Measurements from ENCODE around the gene SLC12A8. TPM values are rescaled to one million over a fixed set of nuclear protein-coding genes. Genes with fewer than 3 reads are reported as not detected.

The SLC12A8 gene
- total RNA-seq, 2 experiments from 2014 or later: 0.36 to 0.38 TPM

GRCh38 chr3:125109536-125109925 is 103.0 kb downstream of the SLC12A8 start:
- Histone ChIP-seq H3K4me3 (ENCODE audit: low read length) (no peak overlapping the region), H3K4me1 (ENCODE audit: insufficient read depth, low read length) (no peaks in the 10 kb centered on the region), H3K27me3 (ENCODE audit: control insufficient read depth in 1 of 2, insufficient read depth in 2 of 2, low read length in 2 of 2) (no peaks in the 10 kb centered on the region), H3K36me3 (ENCODE audit: insufficient read depth, low read length) (no peaks in the 10 kb centered on the region), H3K9me3 (ENCODE audit: control insufficient read depth in 1 of 2, insufficient read depth in 1 of 2, low read length in 2 of 2) (no peaks in the 10 kb centered on the region), H3K27ac (ENCODE audit: low read depth in 1 of 2, low read length in 2 of 2) (no peak overlapping the region)
- Mint-ChIP-seq H3K27me3 (peaks cover 4% of the 10 kb centered on the region), H3K27ac (no peak overlapping the region), H3K36me3 (ENCODE audit: low read depth) (no peaks in the 10 kb centered on the region), H3K4me3 (no peak overlapping the region), H3K9me3 (no peaks in the 10 kb centered on the region), H3K4me1 (ENCODE audit: low read depth) (no peaks in the 10 kb centered on the region)
- DNase-seq (no peak), ATAC-seq (ENCODE audit: poor library complexity) (no peak)
- TF ChIP-seq CTCF (IDR thresholded peaks at IDR 0.05): no peak
- ChIA-PET POLR2A (no interaction called here), CTCF (no interaction called here)
- intact Hi-C loops (cut with DNase I, micrococcal nuclease): no loop called here

- ChIA-PET POLR2A (no interaction called here), CTCF (no interaction called here)
- Histone ChIP-seq H3K27ac (ENCODE audit: low read depth in 1 of 2, low read length in 2 of 2) (no peak overlapping the region), H3K36me3 (ENCODE audit: insufficient read depth, low read length) (no peaks in the 10 kb centered on the region), H3K4me3 (ENCODE audit: low read length) (no peak overlapping the region), H3K4me1 (ENCODE audit: insufficient read depth, low read length) (no peaks in the 10 kb centered on the region), H3K9me3 (ENCODE audit: control insufficient read depth in 1 of 2, insufficient read depth in 1 of 2, low read length in 2 of 2) (no peaks in the 10 kb centered on the region), H3K27me3 (ENCODE audit: control insufficient read depth in 1 of 2, insufficient read depth in 2 of 2, low read length in 2 of 2) (no peaks in the 10 kb centered on the region)
- Mint-ChIP-seq H3K36me3 (ENCODE audit: low read depth) (no peaks in the 10 kb centered on the region), H3K4me1 (ENCODE audit: low read depth) (no peaks in the 10 kb centered on the region), H3K27ac (no peak overlapping the region), H3K9me3 (no peaks in the 10 kb centered on the region), H3K27me3 (peaks cover 4% of the 10 kb centered on the region), H3K4me3 (no peak overlapping the region)
- TF ChIP-seq CTCF (IDR thresholded peaks at IDR 0.05): no peak
- intact Hi-C loops (cut with DNase I, micrococcal nuclease): no loop called here
- ATAC-seq (ENCODE audit: poor library complexity) (no peak), DNase-seq (no peak)
Measured at GRCh38 chr3:125108833-125109535, 103.6 kb downstream of the SLC12A8 start.

GRCh38 chr3:125107861-125108567 is 104.5 kb downstream of the SLC12A8 start:
- no peaks in the 10 kb centered on the region for H3K36me3 ChIP-seq (ENCODE audit: insufficient read depth, low read length)
- no peak overlapping the region for H3K27ac ChIP-seq (ENCODE audit: low read depth in 1 of 2, low read length in 2 of 2)
- H3K27me3 ChIP-seq (ENCODE audit: control insufficient read depth in 1 of 2, insufficient read depth in 2 of 2, low read length in 2 of 2): no peaks in the 10 kb centered on the region
- intact Hi-C loops (cut with DNase I, micrococcal nuclease): no loop called here
- no peaks in the 10 kb centered on the region for H3K36me3 Mint-ChIP-seq (ENCODE audit: low read depth)
- H3K27ac Mint-ChIP-seq: no peak overlapping the region
- H3K9me3 ChIP-seq (ENCODE audit: control insufficient read depth in 1 of 2, insufficient read depth in 1 of 2, low read length in 2 of 2): no peaks in the 10 kb centered on the region
- ATAC-seq (ENCODE audit: poor library complexity): no peak
- no peak overlapping the region for H3K4me3 Mint-ChIP-seq
- no peak overlapping the region for H3K4me3 ChIP-seq (ENCODE audit: low read length)
- ChIA-PET POLR2A (no interaction called here), CTCF (no interaction called here)
- DNase-seq: no peak
- H3K9me3 Mint-ChIP-seq: no peaks in the 10 kb centered on the region
- H3K27me3 Mint-ChIP-seq: no peaks in the 10 kb centered on the region
- no peak for TF ChIP-seq CTCF (IDR thresholded peaks at IDR 0.05)
- H3K4me1 ChIP-seq (ENCODE audit: insufficient read depth, low read length): no peaks in the 10 kb centered on the region
- H3K4me1 Mint-ChIP-seq (ENCODE audit: low read depth): no peaks in the 10 kb centered on the region

Measured in CD4-positive, alpha-beta T cell (primary cell).